ENCODE measurements around the gene TMEM11. TPM values are rescaled to one million over a fixed set of nuclear protein-coding genes. Genes with fewer than 3 reads are reported as not detected.

TMEM11 gene
- total and polyA plus RNA-seq, 2 of the 8 experiments (the other 6 are each of a cell fraction or from before 2014, with no cell fraction given), result 33.3 to 90.4 TPM

DNA sequence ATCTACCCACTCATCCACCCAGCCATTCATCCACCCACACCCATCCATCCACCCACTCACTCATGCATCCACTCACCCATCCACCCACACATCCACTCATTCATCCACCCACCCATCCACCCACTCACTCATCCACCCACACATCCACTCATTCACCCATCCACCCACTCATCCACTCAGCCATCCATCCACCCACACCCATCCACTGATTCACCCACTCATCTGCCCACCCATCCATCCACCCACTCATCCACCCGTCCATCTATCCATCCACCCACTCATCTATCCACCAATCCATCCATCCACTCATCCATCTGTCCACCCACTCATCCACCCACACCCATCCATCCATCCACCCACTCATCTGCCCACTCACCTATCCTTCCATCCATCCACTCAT, 22.0 kb upstream of the TMEM11 start:
- 0 out of 4 replicates have a peak, but pooled peaks cover 0 to 2% of the 10 kb centered on the region in 2 experiments for H3K9me3 ChIP-seq (ENCODE audit: insufficient read depth in 2 of 2, low read depth in 1 of 2, low read length in 1 of 2)
- no peaks in the 10 kb centered on the region for H3K27me3 ChIP-seq (replicated peaks in 1 of 4; ENCODE audit: control insufficient read depth in 3 of 4, extremely low read depth in 1 of 4, insufficient read depth in 3 of 4, low read length in 3 of 4)
- H2AK5ac ChIP-seq (ENCODE audit: low read depth, low read length), result no peak overlapping the region
- no peaks in the 10 kb centered on the region for H3K79me1 ChIP-seq (ENCODE audit: low read depth, low read length)
- H4K20me1 ChIP-seq (replicated peaks in 1 of 2; ENCODE audit: control insufficient read depth in 1 of 2, insufficient read depth in 2 of 2, low read length in 2 of 2), result peaks cover 0 to 4% of the 10 kb centered on the region in 2 experiments
- H2BK15ac ChIP-seq (ENCODE audit: low read length), result no peak overlapping the region
- no peak overlapping the region for H2BK20ac ChIP-seq (ENCODE audit: low read length)
- H2BK5ac ChIP-seq (ENCODE audit: low read depth, low read length), result no peak overlapping the region
- DNase-seq (ENCODE audit: low read depth in 1 of 2, low spot score in 2 of 2) (no peak), FAIRE-seq (no peak)
- H4K5ac ChIP-seq (ENCODE audit: insufficient read length, low read depth, low read length), result no peak overlapping the region
- no peak overlapping the region for H3K23ac ChIP-seq (ENCODE audit: insufficient read length)
- no peak for TF ChIP-seq TBP (IDR thresholded peaks at IDR 0.05; ENCODE audit: low read depth, low read length)
- TF ChIP-seq TAF7 (optimal IDR thresholded peaks at IDR 0.05; ENCODE audit: borderline replicate concordance, low read depth, low read length), result no peak
- no peak for TF ChIP-seq SRF (IDR thresholded peaks at IDR 0.05; ENCODE audit: low read depth, low read length)
- TF ChIP-seq CEBPB (IDR thresholded peaks at IDR 0.05; ENCODE audit: low read depth, low read length), result no peak
- TF ChIP-seq RNF2 (IDR thresholded peaks at IDR 0.05; ENCODE audit: borderline replicate concordance, low read depth, low read length, missing control alignments, poor library complexity, severe bottlenecking), result no peak
- TF ChIP-seq POU5F1 (IDR thresholded peaks at IDR 0.05; ENCODE audit: low read depth, low read length), result no peak
- TF ChIP-seq SIX5 (IDR thresholded peaks at IDR 0.05; ENCODE audit: low read depth, low read length), result no peak
- TF ChIP-seq TAF1 (IDR thresholded peaks at IDR 0.05; ENCODE audit: low read depth, low read length), result no peak
- TF ChIP-seq CHD1 (IDR thresholded peaks at IDR 0.05; ENCODE audit: low read depth, low read length), result no peak
- TF ChIP-seq HDAC2 (IDR thresholded peaks at IDR 0.05; ENCODE audit: borderline replicate concordance in 1 of 2, low read depth in 2 of 2, low read length in 2 of 2), result no peak
- no peak for TF ChIP-seq POLR2AphosphoS5 (IDR thresholded peaks at IDR 0.05; ENCODE audit: low read depth, low read length)
- TF ChIP-seq, protein P1, sequence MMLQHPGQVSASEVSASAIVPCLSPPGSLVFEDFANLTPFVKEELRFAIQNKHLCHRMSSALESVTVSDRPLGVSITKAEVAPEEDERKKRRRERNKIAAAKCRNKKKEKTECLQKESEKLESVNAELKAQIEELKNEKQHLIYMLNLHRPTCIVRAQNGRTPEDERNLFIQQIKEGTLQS (IDR thresholded peaks at IDR 0.05; ENCODE audit: insufficient read depth, low read depth, low read length), result no peak
- TF ChIP-seq RBBP5 (IDR thresholded peaks at IDR 0.05; ENCODE audit: borderline replicate concordance, low read depth, low read length), result no peak
- TF ChIP-seq NANOG (IDR thresholded peaks at IDR 0.05; ENCODE audit: insufficient read depth, low read depth, low read length, poor library complexity, severe bottlenecking), result no peak
- no peak overlapping the region for H3K14ac ChIP-seq (ENCODE audit: insufficient read length)
- H3K36me3 ChIP-seq (ENCODE audit: control insufficient read depth in 2 of 4, insufficient read depth in 4 of 4, low read length in 3 of 4), result no peaks in the 10 kb centered on the region
- H2AFZ ChIP-seq (ENCODE audit: low read length), result no peak overlapping the region
- no peaks in the 10 kb centered on the region for H3K79me2 ChIP-seq (ENCODE audit: control insufficient read depth in 1 of 2, insufficient read depth in 2 of 2, low read length in 2 of 2)
- H3K9ac ChIP-seq (replicated peaks in 1 of 4; ENCODE audit: extremely low read depth in 1 of 4, low read depth in 3 of 4, low read length in 3 of 4), result no peak overlapping the region
- H3K4ac ChIP-seq (replicated peaks; ENCODE audit: insufficient read length, low read depth, low read length), result no peak overlapping the region
- peaks cover 9% of the 10 kb centered on the region; the same call in 1 of the 2 replicates for H3K23me2 ChIP-seq (ENCODE audit: low read depth, low read length)
- H2BK120ac ChIP-seq (replicated peaks; ENCODE audit: low read depth, low read length), result no peak overlapping the region
- ChIA-PET CTCF (ENCODE audit: partially characterized antibody) (interaction anchor here (1.2 kb wide), 1 partner anchor 41 kb away, joined by 3 read pairs; no protein-coding TSS in a partner anchor), POLR2A (ENCODE audit: partially characterized antibody) (no interaction called here)
- H4K8ac ChIP-seq (ENCODE audit: extremely low read depth, insufficient read depth, low read length), result no peak overlapping the region; the same call in 1 of the 2 replicates
- no peak overlapping the region for H3K18ac ChIP-seq (ENCODE audit: extremely low read depth, low read length)
- H3K4me1 ChIP-seq (replicated peaks in 1 of 4; ENCODE audit: control insufficient read depth in 3 of 4, insufficient read depth in 4 of 4, low read length in 3 of 4), result peaks cover 3 to 12% (median 10%) of the 10 kb centered on the region in 4 experiments
- no peak overlapping the region for H3K4me3 ChIP-seq (ENCODE audit: extremely low read depth in 1 of 4, insufficient read depth in 2 of 4, low read depth in 3 of 4, low read length in 4 of 4)
- H4K91ac ChIP-seq (replicated peaks; ENCODE audit: insufficient read length, low read length), result no peak overlapping the region
- no peak overlapping the region for H3K27ac ChIP-seq (ENCODE audit: low read depth, low read length)
- WGBS, 2 experiments (ENCODE audit: extremely low coverage in 1 of 2, insufficient coverage in 1 of 2, insufficient read length in 1 of 2, insufficient replicate concordance in 2 of 2, low coverage in 1 of 2, low lambda C conversion rate in 2 of 2, missing lambda C conversion rate in 1 of 2), result 79% methylated on average over 1 of the region's 1 CpG; no CpG with 5 or more reads in 1 of the 2 experiments
- peak overlapping the region; percentile 32 for H3K56ac ChIP-seq (replicated peaks; ENCODE audit: insufficient read length, low read depth, low read length)
- H2BK12ac ChIP-seq (ENCODE audit: low read depth, low read length), result no peak overlapping the region
- no peak overlapping the region for H3K4me2 ChIP-seq (ENCODE audit: insufficient read depth in 1 of 2, low read depth in 2 of 2, low read length in 2 of 2)

All from H1 (cell line).